ENCODE data around the gene MIDN. TPM values are rescaled to one million over a fixed set of nuclear protein-coding genes. Genes with fewer than 3 reads are reported as not detected.

MIDN gene
- polyA plus RNA-seq, 4 donors = 28.1 to 106 (median 33.0) TPM

- no peaks in the 10 kb centered on the region for H3K9me3 ChIP-seq (ENCODE audit: control insufficient read depth in 2 of 2, insufficient read depth in 1 of 2, low read depth in 1 of 2, low read length in 1 of 2)
- H3K27ac ChIP-seq (ENCODE audit: low read depth in 1 of 3, low read length in 2 of 3) = peak overlapping the region; percentile 86 to 94 (median 90)
- 1% methylated on average over 38 to 59 of the region's 59 CpGs for WGBS, 3 donors
- peaks cover 4 to 36% (median 4%) of the 10 kb centered on the region in 3 donors for H3K36me3 ChIP-seq (ENCODE audit: control insufficient read depth in 3 of 3, insufficient read depth in 2 of 3, low read depth in 1 of 3, low read length in 3 of 3)
- FAIRE-seq = no peak
- H3K4me1 ChIP-seq (ENCODE audit: control insufficient read depth in 3 of 3, insufficient read depth in 2 of 3, low read depth in 1 of 3, low read length in 2 of 3) = peaks cover 4 to 79% (median 19%) of the 10 kb centered on the region in 3 donors
- H3K27me3 ChIP-seq (ENCODE audit: control insufficient read depth in 3 of 3, insufficient read depth in 3 of 3, low read length in 3 of 3) = no peaks in the 10 kb centered on the region
- peak; percentile 66 to 90 for DNase-seq
- peak overlapping the region in 2 of 3 donors; percentile 52 to 55 for H3K4me3 ChIP-seq (ENCODE audit: low read depth in 1 of 3, low read length in 3 of 3)
Observed at GRCh38 chr19:1266916-1267476, 18.6 kb downstream of the MIDN start.

DNA sequence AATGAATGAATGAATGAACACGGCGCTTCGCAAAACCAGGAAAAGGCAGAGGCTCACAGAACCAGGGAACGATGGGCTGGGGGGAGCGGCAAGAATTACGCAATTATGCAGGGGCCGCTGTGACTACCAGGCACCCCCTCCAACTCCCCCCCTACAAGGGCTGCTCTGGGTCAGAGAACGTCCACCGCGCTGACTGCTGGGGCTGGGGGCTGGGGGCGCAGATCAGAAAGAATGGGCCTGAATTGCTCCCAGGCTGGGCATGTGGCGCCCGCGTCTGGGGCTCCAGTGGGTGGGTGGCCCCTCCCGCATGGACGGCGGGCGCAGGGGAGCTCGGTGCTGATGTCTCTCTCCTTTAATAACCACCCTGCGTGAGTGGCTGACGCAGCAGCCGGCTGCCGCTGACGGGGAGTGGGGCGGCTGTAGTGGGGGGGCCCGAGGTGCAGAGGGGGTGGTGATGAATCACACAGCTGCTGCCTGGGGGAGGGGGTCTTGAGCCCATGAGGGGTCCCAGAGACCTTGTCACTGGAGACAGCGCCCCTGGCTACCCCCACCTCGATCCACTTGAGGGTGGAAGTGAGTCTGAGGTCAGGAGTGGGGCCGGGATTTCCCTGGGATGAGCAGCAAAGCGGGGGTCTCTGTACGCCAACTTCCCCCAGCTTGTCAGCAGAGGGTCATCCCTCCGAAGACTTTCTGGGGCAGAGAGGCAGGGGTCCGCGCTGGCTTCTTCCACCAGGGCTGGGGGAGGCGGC is 19.3 kb downstream of the MIDN start:
- no peak for FAIRE-seq
- peak in 1 of 2 donors; percentile 48 for DNase-seq
- Histone ChIP-seq H3K4me1 (ENCODE audit: control insufficient read depth in 3 of 3, insufficient read depth in 2 of 3, low read depth in 1 of 3, low read length in 2 of 3) (peaks cover 4 to 72% (median 17%) of the 10 kb centered on the region in 3 donors), H3K9me3 (ENCODE audit: control insufficient read depth in 2 of 2, insufficient read depth in 1 of 2, low read depth in 1 of 2, low read length in 1 of 2) (no peaks in the 10 kb centered on the region), H3K27ac (ENCODE audit: low read depth in 1 of 3, low read length in 2 of 3) (peak overlapping the region in 1 of 3 donors; percentile 14), H3K27me3 (ENCODE audit: control insufficient read depth in 3 of 3, insufficient read depth in 3 of 3, low read length in 3 of 3) (no peaks in the 10 kb centered on the region), H3K36me3 (ENCODE audit: control insufficient read depth in 3 of 3, insufficient read depth in 2 of 3, low read depth in 1 of 3, low read length in 3 of 3) (peaks cover 6 to 42% (median 10%) of the 10 kb centered on the region in 3 donors), H3K4me3 (ENCODE audit: low read depth in 1 of 3, low read length in 3 of 3) (peak overlapping the region in 2 of 3 donors; percentile 52 to 55)
- WGBS, 3 donors = 26 to 29% (median 29%) methylated on average over 31 to 35 of the region's 35 CpGs

- Histone ChIP-seq H3K9me3 (ENCODE audit: control insufficient read depth in 2 of 2, insufficient read depth in 1 of 2, low read depth in 1 of 2, low read length in 1 of 2) (no peaks in the 10 kb centered on the region), H3K36me3 (ENCODE audit: control insufficient read depth in 3 of 3, insufficient read depth in 2 of 3, low read depth in 1 of 3, low read length in 3 of 3) (peaks cover 8 to 50% (median 18%) of the 10 kb centered on the region in 3 donors), H3K4me1 (ENCODE audit: control insufficient read depth in 3 of 3, insufficient read depth in 2 of 3, low read depth in 1 of 3, low read length in 2 of 3) (peaks cover 4 to 66% (median 17%) of the 10 kb centered on the region in 3 donors), H3K27me3 (ENCODE audit: control insufficient read depth in 3 of 3, insufficient read depth in 3 of 3, low read length in 3 of 3) (no peaks in the 10 kb centered on the region), H3K27ac (ENCODE audit: low read depth in 1 of 3, low read length in 2 of 3) (peak overlapping the region in 2 of 3 donors; percentile 69 to 76), H3K4me3 (ENCODE audit: low read depth in 1 of 3, low read length in 3 of 3) (no peak overlapping the region)
- 53 to 67% (median 61%) methylated on average over 36 to 40 of the region's 40 CpGs for WGBS, 3 donors
- DNase-seq (peak in 1 of 2 donors; percentile 32), FAIRE-seq (no peak)
Observed at GRCh38 chr19:1268226-1269064, 20.1 kb downstream of the MIDN start.

DNA sequence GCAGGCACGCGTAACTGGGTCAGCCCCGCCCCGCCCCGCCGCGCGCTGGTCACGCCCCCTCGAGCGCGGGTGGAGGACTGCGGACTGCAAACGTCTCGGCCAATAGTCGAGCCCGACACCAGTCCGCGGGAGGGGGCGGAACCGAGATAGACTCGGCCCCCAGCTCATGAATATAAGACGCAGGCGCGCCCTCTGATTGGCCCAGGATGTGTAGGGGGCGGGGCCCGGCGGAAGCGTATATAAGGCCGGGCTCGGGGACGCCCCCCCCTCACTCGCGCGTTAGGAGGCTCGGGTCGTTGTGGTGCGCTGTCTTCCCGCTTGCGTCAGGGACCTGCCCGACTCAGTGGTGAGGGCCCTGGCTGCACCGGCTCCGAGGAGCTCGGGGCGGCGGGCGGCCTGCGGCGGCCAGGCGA is 20.7 kb downstream of the MIDN start, which contains the start of gene CIRBP:
Gene CIRBP (plus strand): TSS at position 268 of the 413 bp plus-strand sequence. CDS start 1,602 bp downstream, outside the sequence.
- H3K9me3 ChIP-seq (ENCODE audit: control insufficient read depth in 2 of 2, insufficient read depth in 1 of 2, low read depth in 1 of 2, low read length in 1 of 2) = no peaks in the 10 kb centered on the region
- DNase-seq (peak; percentile 99 to 100), FAIRE-seq (no peak)
- H3K27me3 ChIP-seq (ENCODE audit: control insufficient read depth in 3 of 3, insufficient read depth in 3 of 3, low read length in 3 of 3) = no peaks in the 10 kb centered on the region
- H3K4me3 ChIP-seq (ENCODE audit: low read depth in 1 of 3, low read length in 3 of 3) = peak within 1 kb of the TSS; percentile 86 to 96 (median 87)
- H3K27ac ChIP-seq (ENCODE audit: low read depth in 1 of 3, low read length in 2 of 3) = peak within 1 kb of the TSS; percentile 85 to 99 (median 96)
- H3K4me1 ChIP-seq (ENCODE audit: control insufficient read depth in 3 of 3, insufficient read depth in 2 of 3, low read depth in 1 of 3, low read length in 2 of 3) = peaks cover 4 to 69% (median 17%) of the 10 kb centered on the region in 3 donors
- 0 to 1% (median 1%) methylated on average over 34 to 50 of the region's 50 CpGs for WGBS, 3 donors
- peaks cover 8 to 56% (median 22%) of the 10 kb centered on the region in 3 donors for H3K36me3 ChIP-seq (ENCODE audit: control insufficient read depth in 3 of 3, insufficient read depth in 2 of 3, low read depth in 1 of 3, low read length in 3 of 3)

DNA sequence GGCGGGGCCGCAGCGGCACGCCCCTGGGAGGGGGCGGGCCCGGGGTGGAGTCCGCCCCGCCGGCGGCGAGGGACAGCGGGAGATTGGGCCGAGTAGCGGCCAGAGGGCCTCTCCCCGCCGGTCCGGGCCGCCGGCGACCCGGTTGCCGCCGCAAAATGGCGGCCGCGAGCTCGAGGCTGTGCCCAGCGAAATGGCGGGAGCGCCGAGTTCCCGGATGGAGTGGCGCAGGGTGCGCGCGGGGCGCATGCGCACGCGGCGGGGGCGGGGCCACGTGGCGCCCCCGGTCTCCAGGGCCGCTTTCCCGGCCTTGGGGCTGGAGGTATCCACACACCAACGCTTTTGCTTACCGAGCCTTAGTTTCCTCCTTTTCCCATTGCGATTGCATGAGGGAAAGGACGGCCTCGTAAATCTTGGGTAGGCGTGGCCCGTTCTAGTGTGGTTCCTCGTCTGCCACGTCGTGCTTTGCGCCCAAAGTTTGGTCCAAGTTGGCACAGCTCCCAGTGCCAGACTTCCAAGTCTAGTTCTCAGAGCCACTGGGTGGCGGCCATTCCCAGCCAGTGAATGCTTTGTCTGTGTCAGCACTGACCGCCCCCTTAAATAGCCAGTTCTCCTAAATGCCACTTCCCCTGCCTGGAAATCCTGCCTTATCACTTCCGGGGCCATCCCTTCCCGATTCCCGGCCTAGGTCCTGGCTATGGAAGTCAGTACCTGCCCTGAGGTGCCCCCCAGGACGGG is 21.3 kb downstream of the MIDN start:
- DNase-seq (peak; percentile 80 to 93), FAIRE-seq (no peak)
- Histone ChIP-seq H3K4me3 (ENCODE audit: low read depth in 1 of 3, low read length in 3 of 3) (peak overlapping the region; percentile 86 to 96 (median 87)), H3K27ac (ENCODE audit: low read depth in 1 of 3, low read length in 2 of 3) (peak overlapping the region; percentile 85 to 99 (median 96)), H3K9me3 (ENCODE audit: control insufficient read depth in 2 of 2, insufficient read depth in 1 of 2, low read depth in 1 of 2, low read length in 1 of 2) (no peaks in the 10 kb centered on the region), H3K36me3 (ENCODE audit: control insufficient read depth in 3 of 3, insufficient read depth in 2 of 3, low read depth in 1 of 3, low read length in 3 of 3) (peaks cover 12 to 57% (median 28%) of the 10 kb centered on the region in 3 donors), H3K4me1 (ENCODE audit: control insufficient read depth in 3 of 3, insufficient read depth in 2 of 3, low read depth in 1 of 3, low read length in 2 of 3) (peaks cover 4 to 71% (median 17%) of the 10 kb centered on the region in 3 donors), H3K27me3 (ENCODE audit: control insufficient read depth in 3 of 3, insufficient read depth in 3 of 3, low read length in 3 of 3) (no peaks in the 10 kb centered on the region)
- 0 to 1% (median 1%) methylated on average over 34 to 64 of the region's 64 CpGs for WGBS, 3 donors

GRCh38 chr19:1270213-1270853 is 21.9 kb downstream of the MIDN start:
- 4 to 22% (median 7%) methylated on average over 8 of the region's 8 CpGs for WGBS, 3 donors
- H3K36me3 ChIP-seq (ENCODE audit: control insufficient read depth in 3 of 3, insufficient read depth in 2 of 3, low read depth in 1 of 3, low read length in 3 of 3) = peaks cover 14 to 56% (median 28%) of the 10 kb centered on the region in 3 donors
- H3K4me1 ChIP-seq (ENCODE audit: control insufficient read depth in 3 of 3, insufficient read depth in 2 of 3, low read depth in 1 of 3, low read length in 2 of 3) = peaks cover 7 to 68% (median 17%) of the 10 kb centered on the region in 3 donors
- H3K4me3 ChIP-seq (ENCODE audit: low read depth in 1 of 3, low read length in 3 of 3) = peak overlapping the region; percentile 86 to 96 (median 87)
- peak overlapping the region; percentile 85 to 99 (median 96) for H3K27ac ChIP-seq (ENCODE audit: low read depth in 1 of 3, low read length in 2 of 3)
- no peaks in the 10 kb centered on the region for H3K27me3 ChIP-seq (ENCODE audit: control insufficient read depth in 3 of 3, insufficient read depth in 3 of 3, low read length in 3 of 3)
- DNase-seq (peak in 1 of 2 donors; percentile 48), FAIRE-seq (no peak)
- H3K9me3 ChIP-seq (ENCODE audit: control insufficient read depth in 2 of 2, insufficient read depth in 1 of 2, low read depth in 1 of 2, low read length in 1 of 2) = no peaks in the 10 kb centered on the region

DNA sequence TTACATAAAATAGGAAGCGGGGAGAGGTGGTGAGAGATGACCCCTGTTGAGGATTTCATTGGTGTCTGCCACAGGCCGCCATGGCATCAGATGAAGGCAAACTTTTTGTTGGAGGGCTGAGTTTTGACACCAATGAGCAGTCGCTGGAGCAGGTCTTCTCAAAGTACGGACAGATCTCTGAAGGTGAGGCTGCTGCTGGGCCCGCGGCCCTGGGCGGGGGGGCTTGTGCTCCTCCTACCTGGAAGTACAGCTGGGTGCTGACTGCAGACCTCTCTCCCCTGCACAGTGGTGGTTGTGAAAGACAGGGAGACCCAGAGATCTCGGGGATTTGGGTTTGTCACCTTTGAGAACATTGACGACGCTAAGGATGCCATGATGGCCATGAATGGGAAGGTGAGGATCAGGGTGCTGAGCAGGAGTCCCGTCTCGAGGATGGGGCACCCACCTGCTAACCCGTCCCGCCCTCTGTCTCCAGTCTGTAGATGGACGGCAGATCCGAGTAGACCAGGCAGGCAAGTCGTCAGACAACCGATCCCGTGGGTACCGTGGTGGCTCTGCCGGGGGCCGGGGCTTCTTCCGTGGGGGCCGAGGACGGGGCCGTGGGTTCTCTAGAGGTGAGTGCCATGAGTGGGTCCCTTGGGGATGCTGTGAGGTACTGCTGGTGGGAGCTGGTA is 22.6 kb downstream of the MIDN start:
- peak overlapping the region in 2 of 3 donors; percentile 86 to 96 for H3K4me3 ChIP-seq (ENCODE audit: low read depth in 1 of 3, low read length in 3 of 3)
- FAIRE-seq (no peak), DNase-seq (no peak)
- peak overlapping the region in 2 of 3 donors; percentile 33 to 85 for H3K27ac ChIP-seq (ENCODE audit: low read depth in 1 of 3, low read length in 2 of 3)
- H3K4me1 ChIP-seq (ENCODE audit: control insufficient read depth in 3 of 3, insufficient read depth in 2 of 3, low read depth in 1 of 3, low read length in 2 of 3) = peaks cover 7 to 63% (median 17%) of the 10 kb centered on the region in 3 donors
- no peaks in the 10 kb centered on the region for H3K27me3 ChIP-seq (ENCODE audit: control insufficient read depth in 3 of 3, insufficient read depth in 3 of 3, low read length in 3 of 3)
- no peaks in the 10 kb centered on the region for H3K9me3 ChIP-seq (ENCODE audit: control insufficient read depth in 2 of 2, insufficient read depth in 1 of 2, low read depth in 1 of 2, low read length in 1 of 2)
- 27 to 59% (median 30%) methylated on average over 22 to 26 of the region's 26 CpGs for WGBS, 3 donors
- peaks cover 14 to 56% (median 28%) of the 10 kb centered on the region in 3 donors for H3K36me3 ChIP-seq (ENCODE audit: control insufficient read depth in 3 of 3, insufficient read depth in 2 of 3, low read depth in 1 of 3, low read length in 3 of 3)
